ENCODE data around the gene MAP3K2. TPM values are rescaled to one million over a fixed set of nuclear protein-coding genes. Genes with fewer than 3 reads are reported as not detected.

Gene MAP3K2
- total RNA-seq, 3 donors from 2014 or later (not counting 1 experiment from before 2014, with no cell fraction given): 99.4 to 109 (median 106) TPM

DNA sequence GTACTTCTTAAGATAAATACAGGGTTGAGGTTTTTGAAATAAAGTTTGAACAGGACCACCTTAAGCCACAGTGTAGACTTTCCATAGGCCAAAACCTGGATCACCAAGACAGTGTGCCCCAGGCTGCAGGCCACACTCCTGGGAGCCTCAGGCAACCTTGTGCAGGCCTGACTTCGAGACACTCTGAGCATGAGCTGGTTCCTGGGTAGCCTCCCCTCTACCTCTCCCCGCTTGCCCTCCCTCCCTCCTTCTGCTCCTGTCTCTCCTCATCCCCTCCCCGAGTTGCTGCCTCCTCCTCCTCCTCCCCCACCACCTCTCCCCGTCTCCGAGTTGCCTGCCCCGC, 19.9 kb upstream of the MAP3K2 start:
- peak overlapping the region; percentile 16 for H3K4me3 ChIP-seq (ENCODE audit: low read length)
- Mint-ChIP-seq H3K36me3 (no peaks in the 10 kb centered on the region), H3K27ac (peak overlapping the region; percentile 74 to 88), H3K27me3 (ENCODE audit: low read depth in 2 of 2) (peaks cover 7 to 12% of the 10 kb centered on the region in 2 donors), H3K9me3 (no peaks in the 10 kb centered on the region), H3K4me3 (peak overlapping the region; percentile 76), H3K4me1 (peaks cover 0 to 9% of the 10 kb centered on the region in 2 donors)
- WGBS (ENCODE audit: insufficient coverage): under 1% methylated on average over 5 of the region's 6 CpGs
- H3K9me3 ChIP-seq (ENCODE audit: control insufficient read depth, insufficient read depth, low read length): no peaks in the 10 kb centered on the region
- H3K27ac ChIP-seq (ENCODE audit: low read length): peak overlapping the region; percentile 26
- peaks cover 10% of the 10 kb centered on the region for H3K4me1 ChIP-seq (ENCODE audit: control insufficient read depth, insufficient read depth, low read length)
- no peaks in the 10 kb centered on the region for H3K27me3 ChIP-seq (ENCODE audit: control insufficient read depth, insufficient read depth, low read length)
- TF ChIP-seq CTCF (IDR thresholded peaks at IDR 0.05): no peak
- ATAC-seq: peak in 2 of 3 donors; percentile 45 to 63
- intact Hi-C loops (cut with micrococcal nuclease): loop anchor here (1.0 to 10.0 kb wide), 4 partner anchors 20 to 323 kb away; partner anchors contain the start of genes IWS1 and MAP3K2
- no peak for DNase-seq
- H3K36me3 ChIP-seq (ENCODE audit: control insufficient read depth, insufficient read depth, low read length): no peaks in the 10 kb centered on the region

GRCh38 chr2:127407091-127407490, 19.3 kb upstream of the MAP3K2 start:
- Mint-ChIP-seq H3K4me1 (peaks cover 0 to 9% of the 10 kb centered on the region in 2 donors), H3K27me3 (ENCODE audit: low read depth in 2 of 2) (peaks cover 6 to 9% of the 10 kb centered on the region in 2 donors), H3K9me3 (no peaks in the 10 kb centered on the region), H3K4me3 (peak overlapping the region; percentile 76), H3K36me3 (no peaks in the 10 kb centered on the region), H3K27ac (peak overlapping the region; percentile 74 to 88)
- H3K9me3 ChIP-seq (ENCODE audit: control insufficient read depth, insufficient read depth, low read length): no peaks in the 10 kb centered on the region
- 98% methylated on average over 9 of the region's 9 CpGs for WGBS (ENCODE audit: insufficient coverage)
- no peak for ATAC-seq
- peaks cover 10% of the 10 kb centered on the region for H3K4me1 ChIP-seq (ENCODE audit: control insufficient read depth, insufficient read depth, low read length)
- intact Hi-C loops (cut with micrococcal nuclease): loop anchor here (10.0 kb wide), 1 partner anchor 322 kb away; no protein-coding TSS in a partner anchor
- TF ChIP-seq CTCF (IDR thresholded peaks at IDR 0.05): no peak
- DNase-seq: no peak
- no peak overlapping the region for H3K4me3 ChIP-seq (ENCODE audit: low read length)
- no peaks in the 10 kb centered on the region for H3K27me3 ChIP-seq (ENCODE audit: control insufficient read depth, insufficient read depth, low read length)
- no peak overlapping the region for H3K27ac ChIP-seq (ENCODE audit: low read length)
- no peaks in the 10 kb centered on the region for H3K36me3 ChIP-seq (ENCODE audit: control insufficient read depth, insufficient read depth, low read length)

GRCh38 chr2:127406454-127406853, 18.7 kb upstream of the MAP3K2 start:
- intact Hi-C loops (cut with micrococcal nuclease): loop anchor here (10.0 kb wide), 1 partner anchor 322 kb away; no protein-coding TSS in a partner anchor
- peak overlapping the region; percentile 78 for H3K4me3 Mint-ChIP-seq
- no peak for DNase-seq
- Histone ChIP-seq H3K4me3 (ENCODE audit: low read length) (no peak overlapping the region), H3K27ac (ENCODE audit: low read length) (no peak overlapping the region), H3K4me1 (ENCODE audit: control insufficient read depth, insufficient read depth, low read length) (peaks cover 10% of the 10 kb centered on the region), H3K27me3 (ENCODE audit: control insufficient read depth, insufficient read depth, low read length) (no peaks in the 10 kb centered on the region), H3K9me3 (ENCODE audit: control insufficient read depth, insufficient read depth, low read length) (no peaks in the 10 kb centered on the region), H3K36me3 (ENCODE audit: control insufficient read depth, insufficient read depth, low read length) (no peaks in the 10 kb centered on the region)
- no peaks in the 10 kb centered on the region for H3K36me3 Mint-ChIP-seq
- H3K4me1 Mint-ChIP-seq: peaks cover 0 to 9% of the 10 kb centered on the region in 2 donors
- no peak for TF ChIP-seq CTCF (IDR thresholded peaks at IDR 0.05)
- peak overlapping the region; percentile 61 to 75 for H3K27ac Mint-ChIP-seq
- H3K27me3 Mint-ChIP-seq (ENCODE audit: low read depth in 2 of 2): peaks cover under 1 to 6% of the 10 kb centered on the region in 2 donors
- whole genome bisulfite sequencing (ENCODE audit: insufficient coverage): no CpG with 5 or more reads among the region's 2 CpGs
- no peaks in the 10 kb centered on the region for H3K9me3 Mint-ChIP-seq
- ATAC-seq: no peak

DNA sequence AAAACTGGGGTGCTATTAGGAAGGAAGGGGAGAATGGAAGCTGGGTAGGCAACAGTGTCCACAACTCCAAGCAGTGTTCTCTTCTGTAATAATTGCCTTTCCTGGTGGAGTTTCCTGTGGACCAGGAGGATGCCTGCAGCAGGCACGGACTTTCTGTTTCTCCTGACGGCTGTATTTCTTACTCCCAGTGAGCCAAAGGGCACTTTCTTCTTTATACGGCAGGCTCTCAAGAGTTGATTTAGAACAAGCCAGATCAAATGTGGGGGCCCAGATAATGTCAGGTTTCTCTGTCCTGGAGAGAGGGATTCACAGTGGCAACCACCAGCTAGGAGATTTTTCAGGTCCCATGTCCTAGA, 17.5 kb upstream of the MAP3K2 start:
- H3K4me1 ChIP-seq (ENCODE audit: control insufficient read depth, insufficient read depth, low read length): peaks cover 10% of the 10 kb centered on the region
- no peak overlapping the region for H3K27ac ChIP-seq (ENCODE audit: low read length)
- ATAC-seq (no peak), DNase-seq (no peak)
- Mint-ChIP-seq H3K4me3 (no peak overlapping the region), H3K4me1 (peaks cover 0 to 9% of the 10 kb centered on the region in 2 donors), H3K27ac (peak overlapping the region in 1 of 2 donors; percentile 75), H3K36me3 (no peaks in the 10 kb centered on the region), H3K27me3 (ENCODE audit: low read depth in 2 of 2) (peaks cover 0 to 6% of the 10 kb centered on the region in 2 donors), H3K9me3 (no peaks in the 10 kb centered on the region)
- intact Hi-C loops (cut with micrococcal nuclease): loop anchor here (1.0 to 10.0 kb wide), 2 partner anchors 17 to 320 kb away; no protein-coding TSS in a partner anchor
- no peaks in the 10 kb centered on the region for H3K9me3 ChIP-seq (ENCODE audit: control insufficient read depth, insufficient read depth, low read length)
- no peak overlapping the region for H3K4me3 ChIP-seq (ENCODE audit: low read length)
- no peaks in the 10 kb centered on the region for H3K36me3 ChIP-seq (ENCODE audit: control insufficient read depth, insufficient read depth, low read length)
- no peak for TF ChIP-seq CTCF (IDR thresholded peaks at IDR 0.05)
- 93% methylated on average over 3 of the region's 3 CpGs for WGBS (ENCODE audit: insufficient coverage)
- H3K27me3 ChIP-seq (ENCODE audit: control insufficient read depth, insufficient read depth, low read length): no peaks in the 10 kb centered on the region

Data from natural killer cell (primary cell).